ENCODE results near the gene GAD2. TPM values are rescaled to one million over a fixed set of nuclear protein-coding genes. Genes with fewer than 3 reads are reported as not detected.

The GAD2 gene
- polyA plus RNA-seq, 6 donors from 2014 or later = not detected

GRCh38 chr10:26214004-26214403 lies 2.6 kb upstream of the GAD2 start:
- Mint-ChIP-seq H3K9me3 (peaks cover 0 to 5% (median 0%) of the 10 kb centered on the region in 7 donors), H3K27ac (peak overlapping the region in 1 of 6 donors; percentile 2), H3K27me3 (peaks cover 60 to 71% (median 68%) of the 10 kb centered on the region in 3 donors), H3K36me3 (no peaks in the 10 kb centered on the region), H3K4me1 (peaks cover 22 to 42% (median 35%) of the 10 kb centered on the region in 3 donors), H3K4me3 (peak overlapping the region in 1 of 8 donors; percentile 17)
- DNase-seq = no peak
- no peak for ATAC-seq (ENCODE audit: low read depth in 2 of 2)

DNA sequence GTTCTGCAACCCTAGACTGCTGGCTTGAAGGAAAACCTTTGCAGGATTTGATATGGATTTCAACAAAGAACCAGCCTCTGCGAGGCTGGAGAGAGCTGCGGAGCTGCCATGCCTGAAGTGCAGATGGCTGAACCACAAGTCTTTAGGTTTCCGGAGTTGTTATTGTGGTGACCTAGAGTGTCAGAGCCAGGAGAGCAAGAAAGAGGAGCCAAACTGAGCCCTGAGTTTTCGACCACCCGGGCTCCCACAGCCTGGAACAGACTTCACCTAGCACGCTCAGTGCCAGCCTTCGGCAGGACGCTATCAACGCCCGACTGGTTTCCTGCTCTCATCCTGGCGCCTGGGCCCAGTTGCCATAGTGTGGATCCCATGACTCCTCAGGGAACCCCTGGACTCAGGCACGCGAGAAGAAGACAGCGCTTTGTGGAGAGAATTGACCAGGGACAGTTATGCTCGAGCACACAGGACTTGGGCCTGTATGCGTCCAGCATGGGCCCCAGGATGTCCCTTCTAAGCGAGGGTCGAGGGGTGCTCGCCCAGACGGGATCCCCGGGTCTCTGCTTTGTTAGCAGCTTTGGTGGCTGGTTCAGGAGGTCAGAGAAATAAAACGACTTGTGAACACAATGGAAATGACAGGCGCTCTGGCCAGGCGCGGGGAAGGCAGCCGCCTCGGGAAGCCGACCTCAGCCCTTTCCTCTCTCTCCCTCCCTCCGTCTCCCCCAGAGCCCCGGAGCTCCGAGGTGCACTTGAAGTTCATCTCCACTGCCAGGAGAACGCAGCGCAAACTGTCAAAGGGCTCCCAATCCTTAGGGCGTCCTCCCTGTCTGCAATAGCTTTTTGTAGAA lies 1.8 kb upstream of the GAD2 start:
- no peak overlapping the region for H3K27ac Mint-ChIP-seq

GRCh38 chr10:26215396-26215934 lies 1.1 kb upstream of the GAD2 start:
- H3K27ac Mint-ChIP-seq = peak overlapping the region in 1 of 6 donors; percentile 73
- H3K9me3 Mint-ChIP-seq = peaks cover 0 to 6% (median 0%) of the 10 kb centered on the region in 7 donors
- peaks cover 22 to 42% (median 35%) of the 10 kb centered on the region in 3 donors for H3K4me1 Mint-ChIP-seq
- DNase-seq = no peak
- ATAC-seq (ENCODE audit: low read depth in 2 of 2) = no peak
- H3K27me3 Mint-ChIP-seq = peaks cover 73 to 85% (median 83%) of the 10 kb centered on the region in 3 donors
- peak overlapping the region; percentile 65 to 92 (median 84) for H3K4me3 Mint-ChIP-seq
- H3K36me3 Mint-ChIP-seq = no peaks in the 10 kb centered on the region

More for the DNA sequence above, 1.8 kb upstream of the GAD2 start:
- Mint-ChIP-seq H3K4me3 (peak overlapping the region; percentile 65 to 92 (median 84)), H3K36me3 (no peaks in the 10 kb centered on the region), H3K27me3 (peaks cover 67 to 79% (median 76%) of the 10 kb centered on the region in 3 donors), H3K4me1 (peaks cover 22 to 42% (median 35%) of the 10 kb centered on the region in 3 donors), H3K9me3 (peaks cover 0 to 6% (median 0%) of the 10 kb centered on the region in 7 donors)
- ATAC-seq (ENCODE audit: low read depth in 2 of 2) (no peak), DNase-seq (no peak)

DNA sequence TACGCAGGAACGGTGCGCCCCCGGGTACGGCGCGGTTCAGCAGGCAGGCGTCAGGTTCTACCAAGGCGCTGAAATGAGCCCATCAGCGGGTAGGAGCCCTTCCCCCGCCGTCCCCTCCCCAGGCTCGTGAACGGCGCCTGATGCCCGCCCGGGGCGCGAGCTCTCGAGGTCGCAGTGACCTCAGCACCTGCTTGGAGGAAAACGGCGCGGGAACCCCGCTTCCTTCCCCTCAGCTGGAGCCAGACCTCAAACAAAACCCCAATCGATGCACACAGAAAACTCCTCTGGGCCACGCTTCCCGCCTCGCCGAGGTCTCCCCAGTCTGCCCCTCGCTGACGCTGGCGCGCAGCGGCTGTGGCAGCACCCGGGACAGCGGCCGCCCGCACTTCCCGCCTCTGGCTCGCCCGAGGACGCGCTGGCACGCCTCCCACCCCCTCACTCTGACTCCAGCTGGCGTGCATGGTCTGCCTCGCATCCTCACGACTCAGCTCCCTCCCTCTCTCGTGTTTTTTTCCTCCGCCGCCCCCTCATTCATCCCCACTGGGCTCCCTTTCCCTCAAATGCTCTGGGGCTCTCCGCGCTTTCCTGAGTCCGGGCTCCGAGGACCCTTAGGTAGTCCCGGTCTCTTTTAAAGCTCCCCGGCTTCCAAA lies 514 bp upstream of the GAD2 start:
- Mint-ChIP-seq H3K4me1 (peaks cover 22 to 42% (median 35%) of the 10 kb centered on the region in 3 donors), H3K27me3 (peaks cover 79 to 91% (median 89%) of the 10 kb centered on the region in 3 donors), H3K4me3 (peak overlapping the region; percentile 65 to 92 (median 84)), H3K27ac (peak overlapping the region in 1 of 6 donors; percentile 14), H3K9me3 (peaks cover 0 to 6% (median 0%) of the 10 kb centered on the region in 7 donors), H3K36me3 (no peaks in the 10 kb centered on the region)
- no peak for DNase-seq
- ATAC-seq (ENCODE audit: low read depth in 2 of 2) = peak; percentile 39 to 40

- Mint-ChIP-seq H3K27ac (no peak overlapping the region), H3K36me3 (no peaks in the 10 kb centered on the region), H3K4me3 (peak overlapping the region in 7 of 8 donors; percentile 15 to 81 (median 68)), H3K4me1 (peaks cover 22 to 40% (median 35%) of the 10 kb centered on the region in 3 donors), H3K27me3 (peaks cover 82 to 93% (median 93%) of the 10 kb centered on the region in 3 donors), H3K9me3 (peaks cover 0 to 6% (median 0%) of the 10 kb centered on the region in 7 donors)
- ATAC-seq (ENCODE audit: low read depth in 2 of 2) (no peak), DNase-seq (no peak)
Observed at GRCh38 chr10:26217396-26218086, 967 bp downstream of the GAD2 start.

DNA sequence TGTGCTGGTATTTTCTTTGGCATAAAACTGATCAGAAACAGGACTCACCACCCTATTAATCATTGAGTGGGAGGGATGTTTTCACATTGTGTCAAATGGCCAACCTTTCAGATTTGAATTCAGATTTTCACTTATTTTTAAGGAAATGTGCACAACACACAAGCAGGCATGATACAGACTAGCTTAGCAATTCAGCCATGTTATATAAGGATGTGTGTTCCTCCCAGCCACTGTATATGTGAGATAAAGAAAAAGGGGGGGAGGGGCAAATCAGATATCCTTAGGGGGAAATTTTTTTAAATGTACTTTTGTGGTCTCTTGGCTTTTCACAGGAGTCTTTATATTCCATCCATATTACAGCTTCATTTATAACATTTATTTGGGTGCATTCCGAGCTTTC lies 3.1 kb downstream of the GAD2 start:
- H3K4me3 Mint-ChIP-seq = no peak overlapping the region
- H3K36me3 Mint-ChIP-seq = no peaks in the 10 kb centered on the region
- peaks cover 0 to 4% (median 0%) of the 10 kb centered on the region in 7 donors for H3K9me3 Mint-ChIP-seq
- ATAC-seq (ENCODE audit: low read depth in 2 of 2) (no peak), DNase-seq (no peak)
- peaks cover 81 to 88% (median 85%) of the 10 kb centered on the region in 3 donors for H3K27me3 Mint-ChIP-seq
- H3K4me1 Mint-ChIP-seq = peaks cover 22 to 31% (median 30%) of the 10 kb centered on the region in 3 donors
- H3K27ac Mint-ChIP-seq = no peak overlapping the region

- Mint-ChIP-seq H3K4me3 (no peak overlapping the region), H3K27me3 (peaks cover 80 to 87% (median 82%) of the 10 kb centered on the region in 3 donors), H3K36me3 (no peaks in the 10 kb centered on the region), H3K4me1 (peaks cover 17 to 19% (median 18%) of the 10 kb centered on the region in 3 donors), H3K27ac (no peak overlapping the region), H3K9me3 (peaks cover 0 to 4% (median 0%) of the 10 kb centered on the region in 7 donors)
- DNase-seq (no peak), ATAC-seq (ENCODE audit: low read depth in 2 of 2) (no peak)
Observed at GRCh38 chr10:26220901-26221300, 4.3 kb downstream of the GAD2 start.

- Mint-ChIP-seq H3K9me3 (peaks cover 0 to 4% (median 0%) of the 10 kb centered on the region in 7 donors), H3K4me1 (peaks cover 11 to 16% (median 11%) of the 10 kb centered on the region in 3 donors), H3K4me3 (no peak overlapping the region), H3K27ac (no peak overlapping the region), H3K36me3 (no peaks in the 10 kb centered on the region), H3K27me3 (peaks cover 75 to 81% (median 75%) of the 10 kb centered on the region in 3 donors)
- no peak for ATAC-seq (ENCODE audit: low read depth in 2 of 2)
- no peak for DNase-seq
Observed at GRCh38 chr10:26221541-26221940, 5.0 kb downstream of the GAD2 start.

- no peak overlapping the region for H3K4me3 Mint-ChIP-seq
- H3K27ac Mint-ChIP-seq = no peak overlapping the region
- DNase-seq = no peak
- H3K36me3 Mint-ChIP-seq = no peaks in the 10 kb centered on the region
- H3K9me3 Mint-ChIP-seq = peaks cover 0 to 4% (median 0%) of the 10 kb centered on the region in 7 donors
- peaks cover 65 to 76% (median 70%) of the 10 kb centered on the region in 3 donors for H3K27me3 Mint-ChIP-seq
- no peak for ATAC-seq (ENCODE audit: low read depth in 2 of 2)
- peaks cover 4 to 8% (median 5%) of the 10 kb centered on the region in 3 donors for H3K4me1 Mint-ChIP-seq
Observed at GRCh38 chr10:26222563-26222962, 6.0 kb downstream of the GAD2 start.

DNA sequence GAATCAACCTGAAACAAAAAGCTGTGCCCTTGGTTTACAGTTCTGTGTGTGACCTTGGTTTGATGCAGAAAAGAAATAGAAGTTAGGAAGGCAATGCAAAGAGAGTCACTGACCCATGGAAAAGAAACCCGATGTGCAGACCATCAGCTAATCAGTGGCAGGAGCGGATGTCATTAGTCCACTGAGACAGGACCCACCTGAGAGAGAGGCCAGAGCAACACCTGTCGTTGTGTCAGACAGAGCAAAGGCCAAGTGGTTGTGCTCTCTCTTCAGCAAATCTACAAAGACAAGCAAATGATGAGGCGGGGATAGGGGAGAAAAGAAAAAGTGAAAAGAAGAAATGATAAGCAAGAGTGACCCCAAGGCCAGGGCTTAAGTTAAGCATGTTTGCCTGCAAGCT lies 8.7 kb downstream of the GAD2 start:
- no peaks in the 10 kb centered on the region for H3K9me3 Mint-ChIP-seq
- H3K36me3 Mint-ChIP-seq = no peaks in the 10 kb centered on the region
- H3K4me3 Mint-ChIP-seq = no peak overlapping the region
- peaks cover 57 to 73% (median 66%) of the 10 kb centered on the region in 3 donors for H3K27me3 Mint-ChIP-seq
- no peaks in the 10 kb centered on the region for H3K4me1 Mint-ChIP-seq
- no peak overlapping the region for H3K27ac Mint-ChIP-seq
- DNase-seq (no peak), ATAC-seq (ENCODE audit: low read depth in 2 of 2) (no peak)

GRCh38 chr10:26227786-26228185 lies 11.2 kb downstream of the GAD2 start:
- ATAC-seq (ENCODE audit: low read depth in 2 of 2) = no peak
- DNase-seq = no peak
- no peaks in the 10 kb centered on the region for H3K36me3 Mint-ChIP-seq
- H3K27me3 Mint-ChIP-seq = peaks cover 47 to 61% (median 48%) of the 10 kb centered on the region in 3 donors
- H3K27ac Mint-ChIP-seq = no peak overlapping the region
- H3K4me1 Mint-ChIP-seq = no peaks in the 10 kb centered on the region
- H3K9me3 Mint-ChIP-seq = no peaks in the 10 kb centered on the region
- H3K4me3 Mint-ChIP-seq = no peak overlapping the region

DNA sequence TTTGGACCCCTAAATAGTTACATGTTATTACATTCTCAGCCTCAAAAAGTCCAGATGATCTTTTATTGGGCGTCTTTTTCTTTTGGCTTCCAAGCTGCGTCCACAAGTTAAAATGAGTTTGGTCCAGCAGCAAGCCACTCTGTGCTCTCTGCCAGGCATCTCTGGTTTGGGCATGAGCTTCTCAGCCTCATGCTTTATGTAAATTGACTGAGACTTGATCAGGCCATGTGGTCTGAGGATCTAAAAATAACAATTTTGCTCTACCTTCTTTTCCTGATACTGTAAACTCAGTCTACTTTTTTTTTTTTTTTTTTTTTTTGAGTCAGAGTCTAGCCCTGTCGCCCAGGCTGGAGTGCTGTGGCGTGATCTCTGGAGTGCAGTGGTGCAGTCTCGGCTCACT lies 15.6 kb downstream of the GAD2 start:
- DNase-seq (no peak), ATAC-seq (ENCODE audit: low read depth in 2 of 2) (no peak)
- H3K4me1 Mint-ChIP-seq = no peaks in the 10 kb centered on the region
- no peaks in the 10 kb centered on the region for H3K9me3 Mint-ChIP-seq
- no peak overlapping the region for H3K27ac Mint-ChIP-seq
- peaks cover 26 to 65% (median 52%) of the 10 kb centered on the region in 3 donors for H3K27me3 Mint-ChIP-seq
- H3K4me3 Mint-ChIP-seq = no peak overlapping the region
- H3K36me3 Mint-ChIP-seq = no peaks in the 10 kb centered on the region

GRCh38 chr10:26235761-26236160 lies 19.2 kb downstream of the GAD2 start:
- no peak overlapping the region for H3K27ac Mint-ChIP-seq
- no peak overlapping the region for H3K4me3 Mint-ChIP-seq
- no peaks in the 10 kb centered on the region for H3K9me3 Mint-ChIP-seq
- DNase-seq = no peak
- H3K27me3 Mint-ChIP-seq = peaks cover 37 to 70% (median 43%) of the 10 kb centered on the region in 3 donors
- H3K4me1 Mint-ChIP-seq = no peaks in the 10 kb centered on the region
- H3K36me3 Mint-ChIP-seq = no peaks in the 10 kb centered on the region
- no peak for ATAC-seq (ENCODE audit: low read depth in 2 of 2)

Data from naive B cell (primary cell).